GM12891 (cell line): ENCODE data around the gene BABAM2.

Experiments
- PAX5 ChIP-seq: IDR thresholded peaks from 2 replicates; pipeline ENCODE4 v1.6.1; 2011; ENCODE audit warnings: low read length, moderate library complexity, mild to moderate bottlenecking; ENCODE audit not compliant: insufficient read depth, severe bottlenecking
- POLR2A ChIP-seq: IDR thresholded peaks from 2 replicates; pipeline ENCODE4 v1.6.1; 2011; ENCODE audit warnings: low read depth, low read length, control low read depth
- POLR2AphosphoS5 ChIP-seq: IDR thresholded peaks from 2 replicates; pipeline ENCODE4 v1.6.1; 2011; ENCODE audit warnings: low read depth, low read length, control low read depth
- POU2F2 ChIP-seq: IDR thresholded peaks from 2 replicates; pipeline ENCODE4 v1.6.1; 2011; ENCODE audit warnings: low read depth, mild to moderate bottlenecking, control low read depth, low read length, moderate library complexity
- SPI1 ChIP-seq: IDR thresholded peaks from 2 replicates; pipeline ENCODE4 v1.6.1; 2011; ENCODE audit warnings: low read depth, low read length, control low read depth
- TAF1 ChIP-seq: IDR thresholded peaks from 2 replicates; pipeline ENCODE4 v1.6.1; 2011; ENCODE audit warnings: low read depth, low read length, control low read depth

- no peak for TF ChIP-seq POLR2A
- no peak for TF ChIP-seq TAF1
- TF ChIP-seq SPI1, result no peak
- TF ChIP-seq POLR2AphosphoS5, result no peak
- no peak for TF ChIP-seq PAX5
- no peak for TF ChIP-seq POU2F2
Observed at GRCh38 chr2:28216331-28216730, 325.8 kb downstream of the BABAM2 start.
